ENCODE measurements around the gene NR6A1.
A peak's percentile ranks its signal among the peaks of the same experiment; 100 is the strongest.

Gene NR6A1

DNA sequence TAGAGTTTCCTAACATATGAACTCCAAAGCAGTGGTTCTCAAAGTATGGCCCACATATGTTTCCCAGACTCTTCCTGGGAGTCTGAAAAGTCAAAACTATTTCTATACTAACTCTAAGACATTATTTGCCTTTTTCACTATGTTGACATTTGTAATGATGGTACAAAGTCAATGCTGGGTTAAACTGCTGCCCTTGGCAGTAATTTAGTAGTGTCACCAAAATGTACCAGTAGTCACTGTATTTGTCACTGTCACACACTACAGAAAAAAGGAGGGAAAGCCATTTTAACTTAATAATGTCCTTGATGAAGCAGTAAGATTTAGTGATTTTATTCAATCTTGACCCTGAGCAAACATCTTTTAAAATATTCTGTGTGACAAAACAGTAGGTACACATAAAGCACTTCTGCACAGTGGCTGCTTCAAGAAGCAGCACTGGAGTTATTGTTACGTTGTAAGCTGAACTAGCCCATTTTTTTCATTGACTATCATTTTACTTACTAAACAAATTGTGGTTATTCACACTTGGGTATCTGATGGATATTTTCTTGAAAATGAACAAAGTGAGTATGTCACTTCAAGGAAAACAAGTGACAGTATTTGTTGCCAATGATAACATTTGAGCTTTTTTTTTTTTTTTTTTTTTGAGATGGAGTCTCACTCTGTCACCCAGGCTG is 90.3 kb downstream of the NR6A1 start:
- no peak for DNase-seq

DNA sequence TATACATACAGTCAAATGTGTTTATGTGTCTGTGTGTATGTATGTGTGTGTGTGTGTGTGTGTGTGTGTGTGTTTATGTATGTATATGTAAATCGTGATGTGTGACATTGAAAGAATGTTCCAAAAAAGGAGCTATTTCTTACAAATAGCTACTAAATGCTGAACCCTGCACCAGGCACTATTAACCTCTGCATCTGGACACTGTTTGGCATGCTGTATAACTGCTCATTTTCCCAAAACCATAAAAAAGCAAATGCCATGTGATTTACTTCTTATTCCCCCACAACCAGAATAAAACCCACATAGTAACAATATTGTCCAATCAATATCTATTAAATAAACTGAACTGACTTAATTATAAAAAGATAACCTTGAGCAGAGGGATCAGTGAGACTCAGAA is 91.1 kb downstream of the NR6A1 start:
- no peak for DNase-seq

- DNase-seq = no peak
Measured at GRCh38 chr9:124676159-124676551, 95.0 kb downstream of the NR6A1 start.

- no peak for DNase-seq
Measured at GRCh38 chr9:124675261-124676158, 95.6 kb downstream of the NR6A1 start.

DNA sequence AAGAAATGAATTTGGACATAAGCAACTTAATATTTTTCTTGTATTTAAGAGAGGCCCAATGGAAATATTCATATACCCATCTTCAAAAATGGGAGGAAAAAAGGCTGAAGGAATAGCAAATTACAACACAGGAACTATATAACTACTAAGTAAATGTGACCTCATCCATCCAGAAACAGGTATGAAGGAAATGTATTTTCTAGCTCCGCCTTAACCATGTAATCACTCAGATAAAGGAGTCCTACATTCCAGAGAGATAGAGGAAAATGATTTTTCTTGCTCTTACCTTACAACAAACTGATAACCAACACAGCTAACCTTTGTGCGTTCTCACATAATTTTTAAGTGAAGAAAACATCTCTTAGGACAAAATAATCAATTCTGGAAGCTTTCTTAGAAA is 96.5 kb downstream of the NR6A1 start:
- no peak for DNase-seq

DNA sequence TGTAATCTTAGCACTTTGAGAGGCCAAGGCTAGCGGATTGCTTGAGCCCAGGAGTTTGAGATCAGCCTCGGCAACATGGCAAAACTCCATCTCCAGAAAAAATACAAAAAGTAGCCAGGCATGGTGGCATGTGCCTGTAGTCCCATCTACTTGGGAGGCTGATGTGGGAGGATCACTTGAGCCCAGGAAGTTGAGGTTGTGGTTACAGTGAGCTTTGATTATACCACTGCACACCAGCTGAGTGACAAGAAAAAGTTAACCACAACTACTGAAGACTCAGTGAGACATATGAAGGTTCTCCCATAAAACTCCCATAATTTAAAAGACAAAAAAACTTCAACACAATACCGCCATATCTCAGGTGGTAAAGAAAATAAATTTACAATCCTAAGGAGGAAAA is 98.0 kb downstream of the NR6A1 start:
- no peak for DNase-seq

DNA sequence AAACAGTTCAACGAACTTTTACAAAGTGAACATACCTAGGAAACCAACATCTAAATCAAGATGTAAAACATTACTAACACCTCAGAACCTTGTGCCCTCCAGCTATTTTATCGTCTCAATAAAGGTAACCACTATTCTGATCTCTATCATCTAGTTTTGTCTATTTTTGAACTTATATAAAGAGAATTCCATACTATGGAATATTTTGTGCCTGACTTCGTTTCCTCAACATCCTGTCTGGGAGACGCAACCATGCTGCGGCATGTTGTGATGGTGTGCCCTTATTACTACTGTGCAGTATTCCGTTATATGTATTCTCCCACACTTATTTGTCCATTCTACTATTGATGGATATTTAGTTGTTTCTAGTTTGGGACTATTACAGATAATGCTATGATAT is 99.2 kb downstream of the NR6A1 start:
- DNase-seq = no peak

- DNase-seq = no peak
Measured at GRCh38 chr9:124666642-124667041, 104.5 kb downstream of the NR6A1 start.

- DNase-seq = no peak
Measured at GRCh38 chr9:124665391-124666058, 105.6 kb downstream of the NR6A1 start.

DNA sequence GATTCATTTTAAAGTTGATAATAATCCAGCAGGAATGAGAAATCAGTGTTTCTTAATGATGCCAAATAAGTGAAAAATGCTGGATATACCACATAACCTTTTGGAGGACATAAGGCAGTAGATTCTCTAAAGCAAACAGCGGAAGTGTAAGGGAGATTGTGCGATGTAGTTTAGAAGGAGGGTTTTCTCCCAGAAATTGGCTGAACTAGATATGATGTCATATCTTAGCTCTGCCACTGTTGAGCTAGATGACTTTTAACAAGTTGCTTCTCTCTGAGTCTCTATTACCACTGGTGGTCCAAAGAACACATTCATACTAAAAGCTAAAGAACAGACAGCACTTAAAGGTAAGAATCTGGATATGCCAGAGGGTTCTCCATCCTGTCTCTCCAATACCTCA is 107.0 kb downstream of the NR6A1 start:
- no peak for DNase-seq

- DNase-seq = no peak
Measured at GRCh38 chr9:124663046-124663961, 107.8 kb downstream of the NR6A1 start.

DNA sequence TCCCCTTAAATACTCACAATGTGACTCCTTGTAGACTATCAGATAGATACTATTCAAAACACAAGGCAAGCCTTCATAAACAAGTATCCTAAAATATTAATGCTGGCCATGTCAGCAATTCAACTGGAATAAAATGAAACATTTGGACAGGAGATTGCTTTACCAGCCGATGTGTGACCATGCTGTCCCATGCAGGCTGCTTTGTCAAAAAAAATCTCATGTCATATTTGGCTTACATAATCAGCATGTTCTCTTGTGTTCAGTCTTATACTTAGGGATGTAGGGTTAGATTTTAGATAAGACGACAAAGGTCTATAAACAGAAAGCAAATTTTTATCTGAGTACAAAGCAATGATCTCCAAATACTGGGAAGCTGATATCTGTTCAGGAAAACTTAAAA is 108.5 kb downstream of the NR6A1 start:
- no peak for DNase-seq

DNA sequence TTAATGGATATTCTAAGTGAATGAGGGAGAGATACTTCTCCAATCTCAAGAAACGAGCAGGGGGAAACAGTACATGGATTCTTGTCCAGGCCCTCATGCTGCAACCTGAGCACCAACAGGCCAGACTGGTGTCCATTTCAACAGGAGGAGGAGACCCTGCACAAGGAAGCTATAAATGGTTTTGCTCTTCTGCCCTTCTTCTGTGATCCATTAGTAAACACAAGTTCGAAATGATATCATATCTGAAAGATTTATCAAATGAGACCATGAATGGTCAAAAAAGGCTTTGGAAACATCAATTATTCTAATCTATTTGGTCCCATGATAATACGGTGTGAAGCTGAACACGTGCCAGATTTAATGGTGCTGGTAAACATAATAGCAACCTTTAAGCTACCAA is 109.8 kb downstream of the NR6A1 start:
- DNase-seq = no peak

DNA sequence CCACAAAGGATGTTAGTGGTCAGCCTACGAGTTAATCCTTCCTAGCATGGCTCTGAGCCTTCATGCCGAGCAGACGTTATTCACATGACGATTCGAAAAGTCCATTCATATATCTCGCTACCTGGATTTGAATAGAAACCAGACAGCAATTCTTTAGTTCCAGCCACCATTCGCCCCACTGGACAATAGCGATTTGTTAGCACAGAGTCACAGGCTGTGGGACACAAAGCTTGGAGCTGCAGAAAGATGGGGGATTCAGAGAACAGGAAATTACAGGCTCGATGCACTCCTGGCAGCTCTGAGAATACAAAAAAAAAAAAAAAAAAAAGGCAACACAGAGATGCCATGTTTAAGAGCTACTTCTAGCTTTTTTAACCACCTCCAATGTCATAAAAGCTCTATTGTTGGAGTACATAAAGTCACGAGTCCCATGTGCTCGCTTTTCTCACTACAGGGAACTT is 110.7 kb downstream of the NR6A1 start:
- peak; percentile 68 for DNase-seq

- DNase-seq = peak; percentile 69
Measured at GRCh38 chr9:124659099-124659659, 111.9 kb downstream of the NR6A1 start.

DNA sequence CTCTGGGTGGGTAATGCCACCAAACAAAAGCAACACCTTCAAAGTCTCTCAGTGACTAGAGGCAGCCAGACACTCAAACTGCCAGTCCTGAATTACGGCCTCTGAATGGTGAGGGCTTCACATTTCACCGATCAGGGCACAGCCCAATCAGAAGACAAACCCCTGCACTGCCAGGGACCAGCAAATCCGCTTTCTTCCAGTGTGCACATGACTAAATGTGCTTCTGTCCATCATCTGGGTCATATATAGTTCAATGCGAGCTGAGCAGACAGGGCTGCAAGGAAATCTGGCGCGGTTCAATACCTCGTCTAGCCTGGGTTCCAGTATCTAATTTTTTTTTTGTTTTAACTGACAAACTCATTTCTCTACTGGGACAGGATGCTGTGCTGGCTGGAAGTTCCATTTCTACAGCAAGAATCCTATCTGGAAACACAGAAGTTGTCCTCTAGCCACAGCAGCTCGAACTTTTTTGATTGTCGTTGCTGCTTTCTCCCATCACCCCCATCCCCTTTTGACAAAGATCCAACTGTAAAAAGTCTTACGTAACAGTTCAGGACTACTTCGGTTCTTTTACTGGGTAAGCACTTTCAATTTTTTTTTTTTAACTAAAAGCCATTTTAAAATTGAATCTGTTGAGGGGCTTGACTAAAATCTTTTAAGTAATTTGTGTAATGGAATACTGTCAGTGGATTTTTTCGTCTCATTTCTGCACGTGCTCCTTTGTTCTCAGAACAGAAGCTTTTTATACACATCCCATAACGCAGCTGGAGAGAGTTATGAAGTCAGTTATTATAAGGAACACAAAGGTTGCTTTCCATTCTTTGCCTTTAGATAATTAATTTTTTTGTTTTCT is 112.7 kb downstream of the NR6A1 start:
- peak; percentile 88 for DNase-seq

DNA sequence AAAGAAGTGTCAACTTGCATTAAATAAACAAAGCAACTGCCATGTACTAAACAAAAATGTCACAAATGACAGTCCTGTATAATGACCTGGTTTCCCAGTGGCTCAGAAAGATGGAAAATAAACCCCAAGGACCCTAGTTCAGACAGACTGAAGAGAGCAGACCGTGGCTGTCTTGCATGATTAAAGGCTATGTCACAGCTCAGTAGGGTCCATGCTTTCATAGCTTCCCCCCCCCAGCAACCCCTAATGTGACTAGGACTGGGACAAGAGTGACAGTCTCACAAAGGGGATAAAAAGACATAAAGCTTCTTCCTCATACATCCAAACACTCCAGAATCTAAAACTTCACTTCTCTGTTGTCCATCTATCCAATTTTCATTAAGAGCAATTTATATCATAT is 113.6 kb downstream of the NR6A1 start:
- no peak for DNase-seq

DNA sequence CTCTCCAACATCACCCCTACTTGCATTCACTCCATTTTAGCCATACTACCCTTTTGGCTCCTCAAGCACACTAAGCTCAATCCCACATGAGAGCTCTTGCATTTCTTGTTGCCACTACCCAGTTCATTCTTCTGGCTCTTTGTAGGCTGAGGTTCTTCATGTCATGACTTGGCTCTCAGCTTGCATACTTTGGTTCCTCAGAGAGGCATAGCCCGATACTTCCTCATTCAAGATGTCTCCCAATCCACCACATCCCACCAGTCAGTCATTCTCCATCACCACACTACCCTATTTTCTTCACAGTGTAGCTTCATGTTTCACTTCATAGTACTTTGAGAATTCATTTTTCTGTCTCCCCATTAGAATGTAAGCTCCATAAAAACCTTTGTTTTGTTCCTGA is 116.7 kb downstream of the NR6A1 start:
- no peak for DNase-seq

DNA sequence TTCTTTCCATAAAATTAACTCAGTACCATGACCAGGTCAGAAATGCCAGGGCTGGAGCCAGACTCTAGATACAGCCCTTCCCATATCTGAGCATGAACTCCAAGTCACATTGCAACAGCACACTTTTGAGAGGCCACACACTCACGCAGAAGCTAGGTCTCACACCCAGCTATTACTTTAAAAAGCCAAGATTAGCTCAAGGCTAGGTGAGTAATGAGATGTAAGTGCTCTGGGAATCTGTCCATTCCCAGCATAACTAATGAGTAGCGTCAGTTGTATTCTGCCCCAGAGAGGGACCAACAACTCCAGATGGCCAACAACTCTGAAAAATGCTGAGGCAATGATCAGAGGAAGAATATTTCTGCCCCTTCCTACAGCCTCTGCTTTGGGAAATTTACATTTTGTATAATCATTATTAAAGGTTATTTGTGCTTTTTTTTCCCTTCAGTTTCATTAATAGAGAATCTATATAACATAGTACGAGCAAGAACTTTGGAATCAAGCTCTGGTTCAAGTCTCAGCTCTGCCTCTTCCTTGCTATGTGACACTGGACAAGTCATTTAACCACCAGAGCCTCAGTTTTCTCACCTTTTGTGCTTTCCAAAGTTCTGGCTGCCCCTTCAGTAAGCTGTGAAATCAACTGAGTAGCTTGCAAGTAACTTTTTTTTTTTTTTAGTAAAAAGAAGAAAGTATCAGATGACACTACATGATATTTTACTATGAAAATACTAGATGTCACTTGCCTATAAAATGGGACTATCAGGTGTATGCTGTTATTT is 118.3 kb downstream of the NR6A1 start:
- no peak for DNase-seq

GRCh38 chr9:124652203-124652602 is 118.9 kb downstream of the NR6A1 start:
- DNase-seq = no peak

- DNase-seq = no peak
Measured at GRCh38 chr9:124645274-124645673, 125.8 kb downstream of the NR6A1 start.
